ENCODE measurements around the gene NEK6. TPM values are rescaled to one million over a fixed set of nuclear protein-coding genes. Genes with fewer than 3 reads are reported as not detected.

The NEK6 gene
- 8.4 and 14.7 TPM in 2 replicates for total RNA-seq

DNA sequence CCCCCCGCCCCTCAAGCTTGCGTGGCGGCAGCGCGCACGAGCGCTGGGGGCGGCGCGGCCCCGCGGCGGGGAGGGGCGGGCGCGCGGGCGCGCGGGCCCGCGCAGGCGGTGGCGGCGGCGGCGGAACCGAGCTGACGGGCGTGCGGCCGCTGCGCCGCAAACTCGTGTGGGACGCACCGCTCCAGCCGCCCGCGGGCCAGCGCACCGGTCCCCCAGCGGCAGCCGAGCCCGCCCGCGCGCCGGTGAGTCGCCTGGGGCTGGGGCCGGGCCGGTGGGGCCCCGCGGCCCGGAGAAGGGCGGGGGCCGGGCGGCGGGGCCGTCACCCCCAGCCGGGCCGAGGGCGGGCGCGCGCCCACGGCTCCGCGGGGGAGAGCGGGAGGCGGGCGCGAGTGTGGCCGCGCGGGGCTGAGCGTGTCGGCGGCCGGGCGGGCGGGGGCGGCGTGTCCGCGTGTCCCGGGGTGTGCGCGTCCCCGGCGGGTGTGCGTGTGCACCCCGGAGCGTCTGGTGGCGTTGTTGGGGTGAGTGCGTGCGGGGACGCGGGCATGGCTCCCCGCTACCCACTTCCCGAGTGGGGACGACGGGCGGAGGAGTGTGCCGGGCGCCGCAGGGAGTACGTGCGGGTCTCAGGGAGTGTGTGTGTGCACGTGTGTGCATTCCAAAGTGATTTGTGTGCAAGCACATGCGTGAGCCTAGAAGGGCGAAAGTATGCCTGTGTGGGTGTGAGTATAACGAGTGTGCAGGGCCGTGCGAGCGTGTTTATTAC, at the start of gene NEK6:
Gene NEK6, plus strand, starts transcription at position 106 of the 763 bp plus-strand sequence. CDS start 44,016 bp downstream, outside the sequence.
- DNase-seq (ENCODE audit: low read depth), result peak; percentile 39
- H3K4me3 ChIP-seq (ENCODE audit: low read depth, low read length), result peak within 1 kb of the TSS; percentile 82
- TF ChIP-seq, protein P1, sequence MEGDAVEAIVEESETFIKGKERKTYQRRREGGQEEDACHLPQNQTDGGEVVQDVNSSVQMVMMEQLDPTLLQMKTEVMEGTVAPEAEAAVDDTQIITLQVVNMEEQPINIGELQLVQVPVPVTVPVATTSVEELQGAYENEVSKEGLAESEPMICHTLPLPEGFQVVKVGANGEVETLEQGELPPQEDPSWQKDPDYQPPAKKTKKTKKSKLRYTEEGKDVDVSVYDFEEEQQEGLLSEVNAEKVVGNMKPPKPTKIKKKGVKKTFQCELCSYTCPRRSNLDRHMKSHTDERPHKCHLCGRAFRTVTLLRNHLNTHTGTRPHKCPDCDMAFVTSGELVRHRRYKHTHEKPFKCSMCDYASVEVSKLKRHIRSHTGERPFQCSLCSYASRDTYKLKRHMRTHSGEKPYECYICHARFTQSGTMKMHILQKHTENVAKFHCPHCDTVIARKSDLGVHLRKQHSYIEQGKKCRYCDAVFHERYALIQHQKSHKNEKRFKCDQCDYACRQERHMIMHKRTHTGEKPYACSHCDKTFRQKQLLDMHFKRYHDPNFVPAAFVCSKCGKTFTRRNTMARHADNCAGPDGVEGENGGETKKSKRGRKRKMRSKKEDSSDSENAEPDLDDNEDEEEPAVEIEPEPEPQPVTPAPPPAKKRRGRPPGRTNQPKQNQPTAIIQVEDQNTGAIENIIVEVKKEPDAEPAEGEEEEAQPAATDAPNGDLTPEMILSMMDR (IDR thresholded peaks at IDR 0.05; ENCODE audit: insufficient read depth, low read length, severe bottlenecking), result no peak
- H3K27me3 ChIP-seq (ENCODE audit: control insufficient read depth, insufficient read depth, low read length), result no peaks in the 10 kb centered on the region
- no peaks in the 10 kb centered on the region for H3K36me3 ChIP-seq (ENCODE audit: control insufficient read depth, insufficient read depth, low read length)
- FAIRE-seq, result no peak

GRCh38 chr9:124208571-124208970, 49.2 kb upstream of the NEK6 start:
- TF ChIP-seq, protein P1 (IDR thresholded peaks at IDR 0.05; ENCODE audit: insufficient read depth, low read length, severe bottlenecking), result no peak
- no peak for FAIRE-seq

GRCh38 chr9:124209279-124209678, 48.5 kb upstream of the NEK6 start:
- FAIRE-seq, result no peak
- TF ChIP-seq, protein P1 (IDR thresholded peaks at IDR 0.05; ENCODE audit: insufficient read depth, low read length, severe bottlenecking), result no peak

More at GRCh38 chr9:124208571-124208970, 49.2 kb upstream of the NEK6 start:
- Histone ChIP-seq H3K4me3 (ENCODE audit: low read depth, low read length) (no peak overlapping the region), H3K36me3 (ENCODE audit: control insufficient read depth, insufficient read depth, low read length) (no peaks in the 10 kb centered on the region), H3K27me3 (ENCODE audit: control insufficient read depth, insufficient read depth, low read length) (no peaks in the 10 kb centered on the region)
- DNase-seq (ENCODE audit: low read depth), result no peak

DNA sequence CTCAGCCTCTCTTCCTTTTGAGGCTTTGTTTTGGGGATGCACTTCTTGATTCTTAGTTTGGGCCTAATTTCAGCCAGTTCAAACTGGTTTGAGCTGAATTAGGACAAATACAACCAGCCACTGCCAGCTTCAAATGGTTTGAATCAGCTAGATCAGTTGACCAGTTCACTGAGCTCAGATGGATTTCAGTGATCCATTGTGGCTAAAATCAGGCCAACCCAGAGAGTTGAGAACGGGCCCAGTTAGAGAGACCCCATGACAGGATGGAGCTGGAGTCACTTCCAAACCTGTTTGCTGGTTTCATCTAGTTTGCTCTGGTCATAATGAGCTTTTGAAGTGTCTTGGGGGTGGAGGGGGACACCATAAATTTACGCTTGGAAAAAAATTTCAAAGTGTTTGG, 48.0 kb upstream of the NEK6 start:
- TF ChIP-seq, protein P1 (IDR thresholded peaks at IDR 0.05; ENCODE audit: insufficient read depth, low read length, severe bottlenecking), result no peak
- DNase-seq (ENCODE audit: low read depth) (no peak), FAIRE-seq (no peak)
- Histone ChIP-seq H3K36me3 (ENCODE audit: control insufficient read depth, insufficient read depth, low read length) (no peaks in the 10 kb centered on the region), H3K4me3 (ENCODE audit: low read depth, low read length) (no peak overlapping the region), H3K27me3 (ENCODE audit: control insufficient read depth, insufficient read depth, low read length) (no peaks in the 10 kb centered on the region)

More at GRCh38 chr9:124209279-124209678, 48.5 kb upstream of the NEK6 start:
- H3K4me3 ChIP-seq (ENCODE audit: low read depth, low read length), result no peak overlapping the region
- no peak for DNase-seq (ENCODE audit: low read depth)
- H3K27me3 ChIP-seq (ENCODE audit: control insufficient read depth, insufficient read depth, low read length), result no peaks in the 10 kb centered on the region
- no peaks in the 10 kb centered on the region for H3K36me3 ChIP-seq (ENCODE audit: control insufficient read depth, insufficient read depth, low read length)

DNA sequence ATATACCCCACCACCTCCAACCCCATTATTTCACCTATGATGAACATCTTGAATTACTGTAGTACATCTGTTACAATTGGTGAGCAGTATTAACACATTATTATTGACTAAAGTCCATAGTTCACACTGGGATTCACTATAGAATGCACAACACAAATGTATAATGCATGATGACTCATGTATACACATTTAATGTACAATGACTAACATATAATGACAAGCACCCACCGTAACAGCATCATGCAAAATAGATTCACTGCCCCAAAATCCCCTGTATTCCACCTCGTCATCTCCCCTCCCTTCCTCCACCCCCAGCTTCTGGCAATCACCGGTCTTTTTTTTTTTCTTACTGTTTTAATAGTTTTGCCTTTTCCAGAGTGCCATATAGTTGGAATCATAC, 47.1 kb upstream of the NEK6 start:
- Histone ChIP-seq H3K4me3 (ENCODE audit: low read depth, low read length) (no peak overlapping the region), H3K36me3 (ENCODE audit: control insufficient read depth, insufficient read depth, low read length) (no peaks in the 10 kb centered on the region), H3K27me3 (ENCODE audit: control insufficient read depth, insufficient read depth, low read length) (no peaks in the 10 kb centered on the region)
- FAIRE-seq (no peak), DNase-seq (ENCODE audit: low read depth) (peak; percentile 71)
- TF ChIP-seq, protein P1 (IDR thresholded peaks at IDR 0.05; ENCODE audit: insufficient read depth, low read length, severe bottlenecking), result no peak
